Vein endothelial cell (primary cell): Measurements from ENCODE around the gene S1PR1. TPM values are rescaled to one million over a fixed set of nuclear protein-coding genes. Genes with fewer than 3 reads are reported as not detected.

Source experiments
- total RNA-seq: library from RNA; depleted of rRNA; stranded (reverse); fragments of >200 nt; gene quantifications from 2 replicates; pipeline ENCODE4 v1.2.3, GENCODE V29; 2012

S1PR1 gene
- total RNA-seq: 306 and 308 TPM in 2 replicates

GRCh38 chr1:101236516-101237228 is at the start of gene S1PR1:
S1PR1 (plus strand) TSS chr1:101237019; CDS start chr1:101238985, 1,966 bp downstream.

Other genes starting within 250 kb of the S1PR1 start
- gene DPH5, start 211.2 kb upstream of the S1PR1 start, total RNA-seq: 21.9 and 22.4 TPM in 2 replicates